Activated CD4-positive, alpha-beta T cell treated with anti-CD3 and anti-CD28 coated beads, Interleukin-10, Interleukin-2, amounts not matched to agents 100 ng/mL and 50 ng/mL, durations not matched to agents 16 hours and 8 hours (primary cell): ENCODE data around the gene KCNK6.
A peak's percentile ranks its signal among the peaks of the same experiment; 100 is the strongest.

Experiments
- DNase-seq: peaks from one replicate; pipeline ENCODE4 v3.0.0-alpha.2; 2020

Gene KCNK6

DNA sequence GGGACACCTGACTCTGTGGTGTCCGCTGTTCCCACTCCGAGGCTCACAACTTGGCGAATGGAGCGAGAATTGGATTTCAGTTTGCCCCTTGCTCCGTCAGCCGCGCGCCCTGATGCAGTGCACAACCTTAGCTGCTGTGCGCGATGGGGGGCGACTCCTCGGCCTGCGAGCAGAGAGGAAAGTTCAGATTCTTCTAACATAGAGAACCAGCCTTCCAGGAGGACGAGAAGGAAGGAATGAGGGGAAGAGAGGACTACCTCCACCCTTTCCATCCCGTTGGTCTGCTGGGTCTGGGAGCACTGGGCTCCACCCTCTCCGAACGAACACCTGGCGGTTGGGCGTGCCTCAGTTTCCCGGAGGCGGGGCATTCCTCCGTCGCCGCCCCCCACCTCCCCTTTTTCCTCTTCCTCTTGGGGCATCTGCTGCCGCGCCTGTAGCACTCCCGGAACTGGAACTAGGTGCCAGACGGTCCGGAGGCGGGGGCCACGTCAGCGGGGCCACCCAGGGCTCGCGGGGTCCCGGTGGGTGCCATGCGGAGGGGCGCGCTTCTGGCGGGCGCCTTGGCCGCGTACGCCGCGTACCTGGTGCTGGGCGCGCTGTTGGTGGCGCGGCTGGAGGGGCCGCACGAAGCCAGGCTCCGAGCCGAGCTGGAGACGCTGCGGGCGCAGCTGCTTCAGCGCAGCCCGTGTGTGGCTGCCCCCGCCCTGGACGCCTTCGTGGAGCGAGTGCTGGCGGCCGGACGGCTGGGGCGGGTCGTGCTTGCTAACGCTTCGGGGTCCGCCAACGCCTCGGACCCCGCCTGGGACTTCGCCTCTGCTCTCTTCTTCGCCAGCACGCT is at the start of gene KCNK6:
KCNK6 (plus strand) TSS at position 425 of the 838 bp plus-strand sequence; CDS start at position 531, 106 bp downstream.
- DNase-seq: peak; percentile 67

DNA sequence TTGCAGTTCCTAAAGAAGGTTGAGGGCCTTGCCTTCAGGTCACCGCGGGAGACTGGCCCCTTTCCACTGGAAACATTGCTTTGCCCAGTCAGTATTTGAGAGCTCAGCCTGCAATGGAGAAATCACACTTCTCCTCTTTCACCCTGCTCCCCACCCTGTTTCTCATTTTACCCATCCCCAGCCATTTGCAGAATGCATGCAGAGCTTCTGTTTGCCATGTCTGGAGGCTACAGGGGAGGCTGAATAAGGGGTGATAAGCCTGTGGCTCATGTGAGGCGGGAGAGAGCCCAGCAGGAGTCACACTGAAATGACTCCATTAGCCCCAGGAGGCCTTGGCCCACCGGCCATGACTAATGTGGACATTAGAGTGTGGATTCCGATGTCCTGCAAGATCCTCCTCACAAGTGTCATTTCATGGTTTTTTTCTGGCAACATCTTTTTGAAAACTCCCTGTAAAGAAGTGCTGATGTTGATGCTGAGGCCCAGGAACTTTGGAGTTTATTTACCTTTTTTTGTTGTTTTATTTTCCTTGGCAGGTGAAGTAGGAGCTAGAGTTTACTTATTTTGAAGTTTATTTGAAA is 49.0 kb upstream of the KCNK6 start:
- DNase-seq: no peak

DNA sequence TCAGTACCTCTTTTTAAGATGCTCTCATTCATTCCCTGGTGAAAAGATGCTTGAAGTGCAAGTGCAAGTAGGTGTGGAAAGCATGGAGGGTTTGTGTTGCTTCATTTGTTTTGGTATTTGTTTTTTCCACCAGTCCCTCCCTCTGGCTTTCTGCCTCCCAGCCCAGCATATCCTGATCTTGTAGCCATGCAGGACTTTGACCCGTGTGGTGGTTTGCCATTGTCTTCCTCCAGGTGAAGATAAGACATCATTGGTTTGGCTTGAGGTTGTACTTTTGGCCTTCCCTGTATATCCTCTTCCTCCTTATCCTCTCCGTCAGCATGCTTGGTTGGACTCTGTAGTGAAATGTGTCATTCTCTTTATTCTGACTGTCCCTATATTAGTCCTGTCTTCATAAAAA is 46.1 kb upstream of the KCNK6 start:
- DNase-seq: no peak

DNA sequence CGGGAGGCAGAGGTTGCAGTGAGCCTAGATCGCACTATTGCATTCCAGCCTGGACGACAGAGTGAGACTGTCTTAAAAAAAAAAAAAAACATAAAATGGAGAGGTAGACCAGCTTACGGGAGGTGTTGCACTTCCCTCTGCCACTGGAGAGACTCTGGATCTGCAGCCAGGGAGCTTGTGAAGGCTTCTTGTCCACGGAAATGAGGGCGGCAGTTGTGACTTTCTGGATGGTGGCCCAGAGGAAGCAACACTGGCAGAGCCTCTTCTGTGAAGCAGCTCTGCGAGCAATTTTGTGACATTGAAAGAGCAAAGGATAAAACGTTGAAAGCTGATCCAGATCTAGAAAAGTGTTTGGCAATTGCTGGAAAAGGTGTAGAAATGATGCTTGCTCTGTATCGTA is 44.9 kb upstream of the KCNK6 start:
- no peak for DNase-seq

DNA sequence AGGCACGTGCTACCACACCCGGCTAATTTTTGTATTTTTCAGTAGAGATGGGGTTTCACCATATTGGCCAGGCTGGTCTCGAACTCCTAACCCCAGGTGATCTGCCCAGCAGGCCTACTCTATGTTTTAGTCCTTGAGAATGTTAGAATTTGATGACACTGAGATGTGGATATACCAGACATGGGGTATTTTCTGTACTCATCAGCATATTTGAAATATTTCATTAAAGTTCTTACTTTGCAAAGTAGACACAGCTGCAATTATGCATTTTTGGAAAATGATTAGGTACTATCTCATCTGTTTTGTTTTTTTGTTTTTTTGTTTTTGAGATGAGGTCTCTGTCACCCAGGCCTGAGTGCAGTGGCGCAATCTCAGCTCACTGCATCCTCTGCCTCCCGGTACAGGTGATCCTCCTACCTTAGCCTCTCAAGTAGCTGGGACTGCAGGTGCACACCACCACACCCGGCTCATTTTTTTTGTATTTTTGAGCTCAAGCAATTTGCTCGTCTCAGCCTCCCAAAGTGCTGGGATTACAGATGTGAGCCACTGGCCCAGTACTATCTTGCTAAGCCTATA is 42.6 kb upstream of the KCNK6 start:
- no peak for DNase-seq

DNA sequence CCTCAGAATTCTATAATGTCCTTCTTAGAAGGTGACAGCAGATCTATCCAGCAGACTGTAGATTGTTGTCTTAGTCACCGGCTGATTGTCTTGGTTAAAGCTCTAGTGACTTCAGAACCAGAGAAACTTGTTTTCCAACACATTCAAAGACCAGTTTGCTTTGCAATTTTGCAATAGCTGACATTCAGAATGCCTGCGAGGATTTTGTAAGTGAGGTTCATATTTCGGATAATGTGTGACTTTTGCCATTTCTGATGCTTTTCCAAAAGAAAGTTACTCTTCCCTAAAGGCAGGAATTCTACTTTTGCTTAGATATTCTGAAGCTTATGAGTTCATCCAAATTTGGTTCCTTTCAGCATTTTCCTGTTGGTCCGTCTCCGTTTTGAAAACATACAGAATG is 42.1 kb upstream of the KCNK6 start:
- DNase-seq: no peak

DNA sequence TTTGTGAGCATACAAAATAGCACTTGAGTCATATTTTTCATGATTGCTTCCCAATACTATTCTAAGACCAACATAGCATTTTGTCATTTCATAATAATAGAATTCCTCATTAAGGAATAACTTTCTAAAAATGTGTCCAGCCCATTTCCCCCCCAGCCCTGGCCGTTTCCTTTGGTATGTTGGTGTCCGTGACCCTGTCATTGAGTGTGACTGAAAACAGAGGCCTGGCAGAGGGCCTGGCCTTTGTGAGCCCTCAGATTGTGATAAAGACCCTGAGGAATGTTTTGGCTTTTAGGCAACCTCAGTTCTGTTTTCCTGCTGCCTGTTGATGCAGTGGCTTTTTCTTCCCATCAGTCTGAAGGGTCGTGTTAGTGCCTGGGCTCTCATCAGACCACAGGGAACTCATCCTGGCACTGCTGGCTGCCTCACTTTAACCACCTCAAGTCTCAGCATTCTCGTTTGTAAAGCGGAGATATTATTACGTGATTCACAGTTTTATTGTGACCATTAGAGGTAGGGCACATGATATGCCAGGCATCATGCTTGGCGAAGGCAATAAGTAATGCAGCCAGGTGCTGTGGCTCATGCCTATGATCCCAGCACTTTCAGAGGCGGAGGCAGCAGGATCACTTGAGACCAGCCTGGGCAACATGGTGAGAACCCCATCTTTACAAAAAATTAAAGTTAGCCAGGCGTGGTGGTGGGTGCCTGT is 41.5 kb upstream of the KCNK6 start:
- DNase-seq: no peak

DNA sequence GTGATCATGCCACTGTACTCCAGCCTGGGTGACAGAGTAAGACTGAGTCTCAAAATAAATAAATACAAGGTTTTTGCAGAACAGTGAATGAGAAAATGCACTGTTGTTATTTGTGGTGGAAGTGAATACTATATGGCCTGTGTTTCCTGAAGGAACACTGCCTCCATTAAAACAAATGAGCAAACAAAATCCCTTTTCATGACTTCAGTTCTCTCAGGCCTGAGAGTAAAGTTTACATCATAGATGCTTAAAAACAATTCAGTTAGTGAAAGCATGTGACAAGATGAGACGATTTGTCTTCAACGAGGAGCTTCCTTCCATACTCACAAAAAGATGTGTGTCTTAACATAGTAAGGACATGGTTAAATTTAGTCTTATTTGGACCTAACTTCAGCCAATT is 40.9 kb upstream of the KCNK6 start:
- no peak for DNase-seq

DNA sequence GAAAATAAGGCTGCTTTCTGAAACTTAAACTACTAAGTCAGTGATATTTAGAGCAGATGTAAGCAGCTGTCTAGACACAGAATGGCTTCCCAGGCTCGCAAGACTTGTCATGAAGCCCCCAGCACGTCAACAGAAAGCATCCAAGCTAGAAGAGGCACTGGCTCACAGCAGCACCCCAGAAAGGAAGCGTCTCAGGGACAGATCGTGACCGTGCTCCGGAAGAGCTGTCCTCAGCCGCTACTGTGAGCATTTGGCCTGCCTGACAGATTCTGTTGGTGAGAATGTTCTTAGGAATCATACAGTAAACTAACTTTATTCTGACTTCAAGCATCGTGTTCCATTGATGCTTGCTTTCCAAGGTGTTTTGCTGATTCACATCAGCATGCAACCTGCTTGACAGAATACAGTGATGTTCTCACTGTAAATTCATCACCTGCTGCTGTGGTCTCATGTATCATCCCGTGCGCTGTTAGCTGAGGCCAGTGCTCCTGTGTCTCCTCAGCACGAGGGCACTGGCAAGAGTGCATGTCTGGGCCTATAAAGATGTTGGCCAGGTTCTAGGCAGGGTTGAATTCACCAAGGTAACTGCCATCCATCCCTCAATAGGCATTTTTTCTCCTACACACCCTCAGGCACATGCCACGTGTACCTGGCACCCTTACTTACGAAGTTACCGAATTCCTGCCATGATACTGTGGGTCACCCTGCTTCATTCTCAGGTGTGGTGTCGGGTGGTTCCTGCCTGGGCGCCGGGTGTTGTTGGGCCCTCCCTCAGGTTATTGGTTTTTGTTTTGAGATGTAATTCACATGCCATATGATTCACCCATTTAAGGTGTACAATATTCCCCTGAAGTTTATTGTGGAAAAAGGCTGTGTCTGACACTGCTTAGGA is 39.4 kb upstream of the KCNK6 start:
- no peak for DNase-seq

DNA sequence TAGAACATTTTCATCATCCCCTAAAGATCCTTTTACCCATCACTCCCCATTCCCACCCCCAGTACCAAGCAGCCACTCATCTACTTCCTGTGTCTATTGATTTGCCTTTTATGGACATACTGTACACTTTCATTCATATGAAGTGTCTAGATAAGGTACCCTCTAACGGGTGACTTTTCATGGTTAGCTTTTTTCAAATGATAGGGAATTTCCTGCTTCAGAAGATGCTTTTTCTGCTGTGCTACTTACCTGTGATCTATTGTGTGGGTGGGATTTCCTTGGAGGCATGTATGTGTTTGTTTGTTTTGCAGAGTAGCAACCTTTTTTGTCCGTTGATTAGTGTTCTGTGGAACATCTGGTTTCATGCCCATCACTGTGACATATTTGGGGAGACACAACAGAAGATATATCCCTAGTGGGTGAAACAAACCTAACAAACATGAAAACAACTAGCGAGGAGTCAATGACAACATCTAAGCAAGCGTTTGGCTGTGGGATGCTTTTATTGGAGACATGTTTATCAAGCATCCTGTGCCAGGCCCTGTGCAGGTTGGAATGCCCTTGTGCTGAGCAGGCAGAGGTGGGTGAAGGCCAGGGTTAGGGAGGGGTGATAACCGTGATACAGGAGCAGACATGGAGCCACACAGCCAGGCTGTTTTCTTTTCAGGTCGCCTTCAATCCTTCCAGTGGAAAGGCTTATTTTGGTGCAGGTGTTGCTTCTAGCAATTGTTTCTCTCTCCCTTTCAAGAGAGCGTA is 37.7 kb upstream of the KCNK6 start:
- no peak for DNase-seq

DNA sequence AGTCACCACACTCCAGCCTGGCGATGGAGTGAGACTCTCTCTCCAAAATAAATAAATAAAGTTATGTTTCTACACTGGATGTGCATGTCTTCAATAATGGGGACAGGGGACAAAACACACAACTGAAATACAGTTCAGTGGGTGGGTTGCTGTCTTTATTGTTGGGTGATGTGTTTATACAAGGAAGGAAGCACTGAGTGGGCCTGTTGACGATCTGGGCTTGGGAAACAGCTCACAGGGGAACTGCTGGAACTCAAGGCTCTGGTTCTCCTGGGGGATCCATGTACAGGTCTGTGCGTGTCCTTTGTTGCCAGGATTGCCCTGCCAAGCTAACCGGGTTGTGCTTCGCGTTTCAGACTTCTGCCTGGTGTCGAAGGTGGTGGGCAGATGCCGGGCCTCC is 36.4 kb upstream of the KCNK6 start:
- DNase-seq: no peak

DNA sequence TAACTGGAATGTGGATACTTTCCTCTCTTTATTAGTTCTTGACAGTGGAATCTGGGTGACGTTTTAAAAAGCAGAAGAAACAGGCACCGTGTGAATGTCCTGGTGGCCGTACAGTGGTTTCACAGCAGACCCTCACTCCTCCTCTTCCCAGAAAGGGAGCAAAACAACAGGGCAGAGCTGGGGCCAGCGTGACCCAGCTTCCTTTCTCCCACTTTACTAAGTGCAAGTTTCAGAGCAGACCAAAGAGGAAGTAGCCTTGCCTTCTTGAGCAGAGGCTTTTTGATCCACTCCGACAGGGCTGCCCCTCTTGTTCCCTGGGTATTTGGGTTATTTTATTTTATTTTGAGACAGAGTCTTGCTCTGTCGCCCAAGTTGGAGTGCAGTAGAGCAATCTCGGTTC is 35.2 kb upstream of the KCNK6 start:
- no peak for DNase-seq

DNA sequence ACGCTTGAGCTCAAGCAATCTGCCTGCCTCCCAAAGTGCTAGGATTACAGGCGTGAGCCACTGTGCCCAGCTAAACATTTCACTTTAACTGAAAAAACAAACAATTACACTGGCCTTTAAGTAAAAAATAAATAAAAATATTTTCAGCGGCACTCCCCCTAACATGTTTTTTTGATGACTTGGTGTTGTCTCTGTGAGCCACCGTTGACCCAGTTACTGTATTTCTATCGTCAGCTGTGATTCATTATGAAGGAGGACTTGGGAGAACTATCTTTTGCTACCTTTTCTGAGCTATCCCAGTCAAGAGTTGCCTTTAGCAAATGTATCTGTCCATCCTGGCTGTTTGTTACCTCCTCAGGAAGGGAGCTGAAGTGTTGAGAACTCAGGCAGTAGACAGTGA is 34.1 kb upstream of the KCNK6 start:
- no peak for DNase-seq

DNA sequence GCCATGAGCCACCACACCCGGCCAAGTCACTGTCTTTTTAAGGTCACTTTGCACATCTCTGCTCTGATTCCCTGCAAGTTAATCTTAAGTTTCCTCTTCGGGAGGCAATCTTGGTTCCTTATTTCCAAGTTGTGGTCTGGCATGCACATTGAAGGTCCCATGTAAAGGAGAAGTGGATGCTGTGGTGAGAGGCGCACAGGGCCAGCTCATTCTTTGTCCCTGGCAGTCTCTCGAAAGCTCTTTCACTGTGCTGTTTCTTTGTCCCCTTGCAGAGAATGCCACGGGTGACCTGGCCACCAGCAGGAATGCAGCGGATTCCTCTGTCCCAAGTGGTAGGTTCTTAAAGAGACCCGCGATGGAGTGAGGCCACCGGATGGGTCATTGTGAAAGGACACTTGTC is 32.0 kb upstream of the KCNK6 start:
- DNase-seq: no peak

DNA sequence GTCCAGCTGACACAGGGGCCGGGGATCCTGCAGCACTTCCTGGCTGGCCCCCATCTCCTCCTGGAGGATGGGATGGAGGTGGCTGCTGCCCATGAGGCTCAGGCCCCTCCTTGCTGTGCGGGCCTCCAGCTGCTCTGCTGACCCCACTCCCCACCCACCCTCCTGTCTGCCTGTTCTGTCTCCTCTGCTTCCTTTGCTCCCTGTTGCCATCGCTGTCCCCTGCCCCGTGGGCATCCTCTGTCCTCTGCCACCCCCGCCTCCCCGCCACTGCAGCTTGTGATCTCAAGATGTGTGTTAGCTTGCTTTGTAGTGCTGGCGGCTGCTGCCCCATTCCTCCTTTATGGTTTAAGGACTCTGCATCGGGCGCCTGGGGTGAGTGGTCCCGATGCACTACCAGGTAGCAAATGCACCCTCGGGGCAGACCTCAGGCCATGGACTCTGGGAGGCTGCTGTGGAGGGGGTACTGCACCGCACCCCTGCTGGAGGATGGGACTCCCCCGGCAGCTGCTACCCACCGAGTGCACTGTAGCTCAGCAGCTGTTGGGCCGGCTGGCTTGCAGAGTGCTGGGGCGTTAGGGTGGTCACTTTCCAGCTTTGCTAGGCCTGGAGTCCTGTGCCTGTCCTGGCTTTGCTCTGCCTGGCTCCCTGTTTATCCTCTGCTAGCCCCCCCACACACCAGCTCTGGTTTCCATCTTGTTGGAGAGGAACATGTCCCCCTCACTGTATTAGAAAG is 31.4 kb upstream of the KCNK6 start:
- no peak for DNase-seq

DNA sequence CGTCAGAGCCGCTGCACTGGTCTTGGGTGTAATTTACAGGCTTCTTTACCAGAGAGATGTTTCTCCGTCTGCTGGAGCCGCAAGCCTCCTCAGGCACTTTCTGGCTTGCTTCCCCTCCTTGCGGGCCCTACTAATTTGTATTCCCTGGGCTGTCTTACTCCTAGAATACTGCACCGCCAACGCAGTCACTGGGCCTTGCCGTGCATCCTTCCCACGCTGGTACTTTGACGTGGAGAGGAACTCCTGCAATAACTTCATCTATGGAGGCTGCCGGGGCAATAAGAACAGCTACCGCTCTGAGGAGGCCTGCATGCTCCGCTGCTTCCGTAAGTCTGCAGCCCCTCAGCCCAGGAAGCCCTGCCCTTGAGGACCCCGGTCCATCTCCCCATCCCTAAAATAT is 29.7 kb upstream of the KCNK6 start:
- no peak for DNase-seq

DNA sequence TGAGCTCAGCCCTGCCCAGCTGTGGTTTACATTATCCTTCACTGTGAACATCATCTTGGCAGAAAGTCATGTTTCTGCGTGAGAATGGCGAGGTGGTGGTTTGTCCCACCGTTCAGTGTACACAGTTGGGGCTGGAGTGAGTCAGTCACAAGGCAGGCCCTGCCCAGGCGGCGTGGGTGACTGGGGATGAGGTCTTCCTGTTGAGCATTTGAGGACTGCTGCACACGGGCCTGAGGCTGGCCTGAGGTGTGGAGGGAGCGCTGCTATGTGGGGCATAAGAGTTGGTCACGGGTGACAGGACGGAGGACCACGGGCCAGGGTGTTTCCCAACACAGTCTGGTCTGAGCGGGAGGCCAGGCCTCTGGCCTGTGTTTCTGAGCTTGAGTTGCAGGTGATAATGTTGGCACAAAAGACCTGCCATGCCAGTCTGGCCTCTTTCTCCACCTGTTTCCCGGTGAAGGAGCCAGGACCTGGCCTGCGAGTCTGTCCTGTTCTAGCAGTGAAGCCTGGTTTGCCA is 29.0 kb upstream of the KCNK6 start:
- no peak for DNase-seq

DNA sequence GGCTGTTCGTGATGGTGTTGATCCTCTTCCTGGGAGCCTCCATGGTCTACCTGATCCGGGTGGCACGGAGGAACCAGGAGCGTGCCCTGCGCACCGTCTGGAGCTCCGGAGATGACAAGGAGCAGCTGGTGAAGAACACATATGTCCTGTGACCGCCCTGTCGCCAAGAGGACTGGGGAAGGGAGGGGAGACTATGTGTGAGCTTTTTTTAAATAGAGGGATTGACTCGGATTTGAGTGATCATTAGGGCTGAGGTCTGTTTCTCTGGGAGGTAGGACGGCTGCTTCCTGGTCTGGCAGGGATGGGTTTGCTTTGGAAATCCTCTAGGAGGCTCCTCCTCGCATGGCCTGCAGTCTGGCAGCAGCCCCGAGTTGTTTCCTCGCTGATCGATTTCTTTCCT is 27.8 kb upstream of the KCNK6 start:
- no peak for DNase-seq

DNA sequence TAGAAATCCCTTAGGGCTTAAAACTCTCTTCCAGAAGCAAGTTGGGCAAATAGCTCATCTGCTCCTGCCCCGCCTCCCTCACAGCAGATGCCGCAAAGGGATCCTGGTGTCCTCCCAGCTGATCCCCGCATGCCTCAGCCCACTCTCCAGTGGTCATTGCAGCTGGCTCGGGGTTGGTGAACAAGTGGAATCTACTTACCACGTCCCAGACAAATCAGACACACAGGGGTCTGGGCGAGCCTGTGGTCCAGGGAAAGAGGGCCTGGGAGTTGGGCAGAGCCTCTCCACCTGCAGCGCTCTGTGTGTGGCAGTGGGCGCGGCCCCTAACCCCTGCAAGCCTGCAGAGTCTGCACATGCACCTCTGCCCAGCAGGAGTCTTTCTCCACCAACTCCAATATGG is 26.4 kb upstream of the KCNK6 start:
- DNase-seq: no peak

DNA sequence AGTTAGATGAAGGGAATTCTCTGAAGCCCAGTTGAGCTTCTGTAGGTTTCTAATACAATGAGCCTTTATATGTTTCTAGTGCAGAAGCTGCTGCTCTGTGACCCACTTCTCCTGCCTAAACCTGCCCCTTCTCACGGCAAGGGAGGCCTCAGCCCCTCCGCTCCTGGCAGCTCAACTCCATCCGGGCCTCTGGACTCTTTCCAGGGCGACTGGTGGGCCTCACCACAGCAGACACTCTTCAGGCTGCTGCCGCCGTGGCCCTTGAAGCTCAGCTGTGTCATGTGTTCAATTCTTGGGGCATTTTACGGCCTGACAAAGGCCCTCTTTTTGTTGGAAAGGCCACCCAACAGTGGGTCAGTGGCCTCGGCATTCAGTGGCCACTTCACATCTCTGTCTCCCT is 25.6 kb upstream of the KCNK6 start:
- DNase-seq: no peak
